Gastroesophageal sphincter (tissue), 4 donors: ENCODE data around the gene SCRT2. TPM values are rescaled to one million over a fixed set of nuclear protein-coding genes. Genes with fewer than 3 reads are reported as not detected.
A peak's percentile ranks its signal among the peaks of the same experiment; 100 is the strongest.

Source experiments
- ATAC-seq: fragments of 150-250 bp; one replicate; pipeline ENCODE4 v1.9.1; 2016; ENCODE audit warnings: mild to moderate bottlenecking, moderate library complexity
- H3K27ac ChIP-seq, 4 donors: fragments of 200-600 bp; sonication (generic) in 3 of 4; 1 replicate in 3 of 4; 2 replicates in 1 of 4; pipeline ENCODE4 v1.5.1; 2016 to 2019
- H3K27me3 ChIP-seq: fragments of 200-600 bp; sonication (generic); one replicate; pipeline ENCODE4 v1.5.1; 2019
- H3K36me3 ChIP-seq, 2 donors: fragments of 200-600 bp; sonication (generic); one replicate each; pipeline ENCODE4 v1.5.1; 2019; ENCODE audit warnings: control low read depth in 1 of 2
- H3K4me1 ChIP-seq, 3 donors: fragments of 200-600 bp; sonication (generic); 1 replicate in 2 of 3; 2 replicates in 1 of 3; pipeline ENCODE4 v1.5.1; 2016 to 2019; ENCODE audit warnings: control low read depth in 2 of 3
- H3K4me3 ChIP-seq, 2 donors: fragments of 200-600 bp; sonication (generic); one replicate each; pipeline ENCODE4 v1.5.1; 2019; ENCODE audit warnings: mild to moderate bottlenecking in 1 of 2, moderate library complexity in 1 of 2
- H3K9me3 ChIP-seq, 3 donors: fragments of 200-600 bp; sonication (generic); one replicate each; pipeline ENCODE4 v1.5.1; 2017 to 2019; ENCODE audit warnings: control low read depth in 2 of 3
- CTCF ChIP-seq, 4 experiments: fragments of 200-600 bp in 2 of 4; fragments of 450-650 bp in 2 of 4; sonication (generic) in 1 of 4; IDR thresholded peaks; one replicate each; pipeline ENCODE4 v1.5.1; 2017 to 2019; ENCODE audit warnings: antibody characterized with exemption in 4 of 4, mild to moderate bottlenecking in 2 of 4, moderate library complexity in 2 of 4
- EP300 ChIP-seq: sonication (generic); formaldehyde crosslinking; IDR thresholded peaks from one replicate; pipeline ENCODE4 v1.6.1; 2017; ENCODE audit warnings: antibody characterized with exemption, mild to moderate bottlenecking
- POLR2A ChIP-seq, 2 donors: fragments of 450-650 bp; IDR thresholded peaks; one replicate each; pipeline ENCODE4 v1.6.1; 2017; ENCODE audit warnings: antibody characterized with exemption in 2 of 2, mild to moderate bottlenecking in 2 of 2, moderate library complexity in 1 of 2
- POLR2AphosphoS5 ChIP-seq: sonication (generic); formaldehyde crosslinking; IDR thresholded peaks from one replicate; pipeline ENCODE4 v1.6.1; 2017; ENCODE audit warnings: antibody characterized with exemption
- WGBS, 2 donors: methylation state at CpG; one replicate each; pipeline ENCODE4 v1.1.5; 2018; ENCODE audit warnings: low coverage in 1 of 2; 5-methylcytosine and 5-hydroxymethylcytosine counted together
- total RNA-seq, 4 donors: library from RNA; depleted of rRNA; stranded (reverse); fragments of >200 nt; gene quantifications; one replicate each; pipeline ENCODE4 v1.1.0, GENCODE V29; 2016

Gene SCRT2
- total RNA-seq, 4 donors from 2014 or later, result not detected

GRCh38 chr20:653590-654416, 21.8 kb downstream of the SCRT2 start:
- Histone ChIP-seq H3K9me3 (no peaks in the 10 kb centered on the region), H3K36me3 (peaks cover 0 to 22% of the 10 kb centered on the region in 2 donors), H3K27ac (peak overlapping the region; percentile 68 to 92 (median 88)), H3K4me3 (peak overlapping the region; percentile 74 to 87), H3K27me3 (peaks cover 14% of the 10 kb centered on the region), H3K4me1 (peaks cover 3 to 32% (median 9%) of the 10 kb centered on the region in 3 donors)
- WGBS, 2 donors, result 12 to 16% methylated on average over 14 to 22 of the region's 31 CpGs
- TF ChIP-seq POLR2A (IDR thresholded peaks at IDR 0.05) (no peak), EP300 (no peak), POLR2AphosphoS5 (no peak), CTCF (IDR thresholded peaks at IDR 0.05) (no peak)
- no peak for ATAC-seq

GRCh38 chr20:653110-653589, 22.5 kb downstream of the SCRT2 start, which contains the start of gene SRXN1:
Gene SRXN1 (minus strand): TSS chr20:653200. CDS start chr20:653185, 15 bp downstream.
- Histone ChIP-seq H3K4me1 (peaks cover 3 to 32% (median 9%) of the 10 kb centered on the region in 3 donors), H3K27ac (peak within 1 kb of the TSS; percentile 68 to 92 (median 88)), H3K27me3 (peaks cover 8% of the 10 kb centered on the region), H3K9me3 (peaks cover 0 to 5% (median 0%) of the 10 kb centered on the region in 3 donors), H3K4me3 (peak within 1 kb of the TSS; percentile 74 to 87), H3K36me3 (peaks cover 0 to 28% of the 10 kb centered on the region in 2 donors)
- WGBS, 2 donors, result no CpG with 5 or more reads among the region's 74 CpGs
- peak; percentile 43 to 70 for TF ChIP-seq POLR2A (IDR thresholded peaks at IDR 0.05)
- peak; percentile 40 for TF ChIP-seq POLR2AphosphoS5
- no peak for TF ChIP-seq EP300
- TF ChIP-seq CTCF (IDR thresholded peaks at IDR 0.05), result peak in 3 of 4 experiments; percentile 59 to 72 (median 64)
- peak; percentile 97 for ATAC-seq

GRCh38 chr20:652615-653109, 22.9 kb downstream of the SCRT2 start:
- Histone ChIP-seq H3K36me3 (peaks cover 0 to 33% of the 10 kb centered on the region in 2 donors), H3K9me3 (peaks cover 0 to 10% (median 0%) of the 10 kb centered on the region in 3 donors), H3K4me1 (peaks cover 3 to 32% (median 9%) of the 10 kb centered on the region in 3 donors), H3K27me3 (peaks cover 5% of the 10 kb centered on the region), H3K27ac (peak overlapping the region; percentile 39 to 92 (median 88)), H3K4me3 (peak overlapping the region; percentile 74 to 87)
- ATAC-seq, result peak; percentile 23
- TF ChIP-seq EP300 (no peak), POLR2A (IDR thresholded peaks at IDR 0.05) (no peak), CTCF (IDR thresholded peaks at IDR 0.05) (no peak), POLR2AphosphoS5 (no peak)
- WGBS, 2 donors, result 0% methylated on average over 4 to 5 of the region's 36 CpGs

- 45 to 68% methylated on average over 13 to 16 of the region's 20 CpGs for WGBS, 2 donors
- peaks cover under 1% of the 10 kb centered on the region for H3K27me3 ChIP-seq
Observed at GRCh38 chr20:651713-652614, 23.6 kb downstream of the SCRT2 start.

More at GRCh38 chr20:651713-652614, 23.6 kb downstream of the SCRT2 start:
- H3K36me3 ChIP-seq, result peaks cover 0 to 40% of the 10 kb centered on the region in 2 donors
- TF ChIP-seq EP300 (no peak), CTCF (IDR thresholded peaks at IDR 0.05) (no peak), POLR2A (IDR thresholded peaks at IDR 0.05) (no peak), POLR2AphosphoS5 (no peak)
- no peak for ATAC-seq
- peak overlapping the region; percentile 39 to 92 (median 88) for H3K27ac ChIP-seq
- peak overlapping the region; percentile 74 to 87 for H3K4me3 ChIP-seq
- peaks cover 3 to 32% (median 9%) of the 10 kb centered on the region in 3 donors for H3K4me1 ChIP-seq
- H3K9me3 ChIP-seq, result peaks cover 0 to 14% (median 0%) of the 10 kb centered on the region in 3 donors
